Measurements from ENCODE around the gene CPT1C.

The CPT1C gene

DNA sequence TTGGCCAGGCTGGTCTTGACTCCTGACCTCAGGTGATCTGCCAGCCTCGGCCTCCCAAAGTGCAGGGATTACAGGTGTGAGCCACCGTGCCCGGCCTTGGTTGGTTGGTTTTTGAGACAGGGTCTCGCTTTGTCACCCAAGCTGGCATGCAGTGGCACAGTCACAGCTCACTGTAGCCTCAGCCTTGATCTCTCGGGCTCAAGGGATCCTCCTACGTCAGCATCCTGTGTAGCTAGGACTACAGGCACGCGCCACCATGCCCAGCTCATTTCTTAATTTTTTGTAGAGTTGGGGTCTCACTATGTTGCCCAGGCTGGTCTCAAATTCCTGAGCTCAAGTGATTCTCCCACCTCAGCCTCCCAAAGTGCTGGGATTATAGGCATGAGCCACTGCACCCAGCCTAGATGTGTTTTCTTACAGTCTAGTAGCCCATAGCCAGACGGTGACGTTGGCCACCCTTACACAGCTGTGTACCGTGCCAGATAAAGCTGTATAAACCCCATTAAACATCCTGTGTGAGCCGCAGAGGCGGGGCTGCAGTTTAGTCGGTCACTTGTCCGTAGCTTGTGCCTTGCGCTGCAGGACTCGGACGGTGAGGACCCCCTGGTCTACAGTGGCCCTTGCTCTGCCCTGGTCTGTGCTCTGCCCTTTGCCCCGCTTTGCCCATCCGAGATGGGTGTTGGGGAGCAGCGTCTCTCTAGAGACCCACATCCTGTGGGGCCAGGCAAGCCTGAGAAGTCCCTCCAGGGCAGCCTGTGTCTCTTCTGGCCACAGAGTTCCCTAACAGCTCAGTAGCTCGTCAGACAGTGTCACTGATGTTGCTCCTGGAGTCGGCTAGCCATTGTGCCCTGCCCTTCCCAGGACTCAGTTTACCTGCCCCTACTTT is 35.1 kb upstream of the CPT1C start:
- Histone ChIP-seq H3K9me2 (replicated peaks; ENCODE audit: control insufficient read depth, low read length) (no peaks in the 10 kb centered on the region), H3K4me3 (ENCODE audit: low read length) (no peak overlapping the region), H3K9me3 (ENCODE audit: control insufficient read depth, insufficient read depth, low read length) (no peaks in the 10 kb centered on the region), H3K79me2 (ENCODE audit: control insufficient read depth, low read length) (no peaks in the 10 kb centered on the region), H3K36me3 (ENCODE audit: control insufficient read depth, low read length) (peaks cover 79% of the 10 kb centered on the region), H3K4me2 (ENCODE audit: low read length) (no peak overlapping the region), H3F3A (ENCODE audit: control insufficient read depth, insufficient read depth) (peaks cover 5% of the 10 kb centered on the region), H3K27ac (ENCODE audit: low read depth, low read length) (no peak overlapping the region), H3K27me3 (ENCODE audit: control insufficient read depth, low read length) (no peaks in the 10 kb centered on the region), H4K20me1 (ENCODE audit: control insufficient read depth, insufficient read depth, low read depth, low read length) (no peaks in the 10 kb centered on the region), H3K4me1 (ENCODE audit: control insufficient read depth, low read length) (no peaks in the 10 kb centered on the region)
- TF ChIP-seq EZH2phosphoT487 (IDR thresholded peaks at IDR 0.05; ENCODE audit: borderline replicate concordance, low read length): no peak
- TF ChIP-seq, protein P1, sequence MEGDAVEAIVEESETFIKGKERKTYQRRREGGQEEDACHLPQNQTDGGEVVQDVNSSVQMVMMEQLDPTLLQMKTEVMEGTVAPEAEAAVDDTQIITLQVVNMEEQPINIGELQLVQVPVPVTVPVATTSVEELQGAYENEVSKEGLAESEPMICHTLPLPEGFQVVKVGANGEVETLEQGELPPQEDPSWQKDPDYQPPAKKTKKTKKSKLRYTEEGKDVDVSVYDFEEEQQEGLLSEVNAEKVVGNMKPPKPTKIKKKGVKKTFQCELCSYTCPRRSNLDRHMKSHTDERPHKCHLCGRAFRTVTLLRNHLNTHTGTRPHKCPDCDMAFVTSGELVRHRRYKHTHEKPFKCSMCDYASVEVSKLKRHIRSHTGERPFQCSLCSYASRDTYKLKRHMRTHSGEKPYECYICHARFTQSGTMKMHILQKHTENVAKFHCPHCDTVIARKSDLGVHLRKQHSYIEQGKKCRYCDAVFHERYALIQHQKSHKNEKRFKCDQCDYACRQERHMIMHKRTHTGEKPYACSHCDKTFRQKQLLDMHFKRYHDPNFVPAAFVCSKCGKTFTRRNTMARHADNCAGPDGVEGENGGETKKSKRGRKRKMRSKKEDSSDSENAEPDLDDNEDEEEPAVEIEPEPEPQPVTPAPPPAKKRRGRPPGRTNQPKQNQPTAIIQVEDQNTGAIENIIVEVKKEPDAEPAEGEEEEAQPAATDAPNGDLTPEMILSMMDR (IDR thresholded peaks at IDR 0.05; ENCODE audit: low read depth, low read length, poor library complexity, severe bottlenecking): no peak

DNA sequence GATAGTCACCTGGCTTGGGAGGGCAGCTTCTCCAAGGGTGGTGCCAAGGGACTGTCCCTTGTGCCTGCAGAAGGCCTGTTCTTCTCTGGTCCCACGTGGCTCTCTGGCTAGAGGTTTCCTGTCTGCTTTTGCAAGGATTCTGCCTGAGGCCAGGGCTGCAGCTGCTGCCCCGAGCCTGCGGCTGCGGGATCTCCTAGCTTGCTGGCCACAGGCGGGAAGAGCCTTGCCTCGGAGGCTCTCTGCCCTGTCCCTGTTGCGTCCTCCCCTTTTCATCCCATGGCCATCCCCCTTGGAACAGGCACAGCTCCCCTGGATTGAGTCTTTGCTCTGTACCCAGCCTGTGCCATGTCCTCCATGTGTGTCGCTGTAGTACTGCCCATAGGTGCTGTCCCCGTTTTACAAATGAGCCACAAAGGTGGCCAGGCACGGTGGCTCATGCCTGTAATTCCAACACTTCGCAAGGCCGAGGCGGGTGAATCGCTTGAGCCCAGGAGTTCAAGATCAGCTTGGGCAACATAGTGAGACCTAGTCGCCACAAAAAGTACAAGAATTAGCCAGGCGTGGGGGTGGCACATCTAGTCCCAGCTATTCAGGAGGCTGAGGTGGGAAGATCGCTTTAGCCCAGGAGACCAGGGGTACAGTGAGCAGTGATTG is 34.3 kb upstream of the CPT1C start:
- no peak for TF ChIP-seq EZH2phosphoT487 (IDR thresholded peaks at IDR 0.05; ENCODE audit: borderline replicate concordance, low read length)
- TF ChIP-seq, protein P1 (IDR thresholded peaks at IDR 0.05; ENCODE audit: low read depth, low read length, poor library complexity, severe bottlenecking): no peak
- Histone ChIP-seq H3K79me2 (ENCODE audit: control insufficient read depth, low read length) (no peaks in the 10 kb centered on the region), H3K4me2 (ENCODE audit: low read length) (no peak overlapping the region), H3K4me3 (ENCODE audit: low read length) (no peak overlapping the region), H3K9me2 (replicated peaks; ENCODE audit: control insufficient read depth, low read length) (no peaks in the 10 kb centered on the region), H3K27ac (ENCODE audit: low read depth, low read length) (no peak overlapping the region), H4K20me1 (ENCODE audit: control insufficient read depth, insufficient read depth, low read depth, low read length) (no peaks in the 10 kb centered on the region), H3F3A (ENCODE audit: control insufficient read depth, insufficient read depth) (peaks cover 7% of the 10 kb centered on the region), H3K27me3 (ENCODE audit: control insufficient read depth, low read length) (no peaks in the 10 kb centered on the region), H3K9me3 (ENCODE audit: control insufficient read depth, insufficient read depth, low read length) (no peaks in the 10 kb centered on the region), H3K4me1 (ENCODE audit: control insufficient read depth, low read length) (no peaks in the 10 kb centered on the region), H3K36me3 (ENCODE audit: control insufficient read depth, low read length) (peaks cover 81% of the 10 kb centered on the region)

DNA sequence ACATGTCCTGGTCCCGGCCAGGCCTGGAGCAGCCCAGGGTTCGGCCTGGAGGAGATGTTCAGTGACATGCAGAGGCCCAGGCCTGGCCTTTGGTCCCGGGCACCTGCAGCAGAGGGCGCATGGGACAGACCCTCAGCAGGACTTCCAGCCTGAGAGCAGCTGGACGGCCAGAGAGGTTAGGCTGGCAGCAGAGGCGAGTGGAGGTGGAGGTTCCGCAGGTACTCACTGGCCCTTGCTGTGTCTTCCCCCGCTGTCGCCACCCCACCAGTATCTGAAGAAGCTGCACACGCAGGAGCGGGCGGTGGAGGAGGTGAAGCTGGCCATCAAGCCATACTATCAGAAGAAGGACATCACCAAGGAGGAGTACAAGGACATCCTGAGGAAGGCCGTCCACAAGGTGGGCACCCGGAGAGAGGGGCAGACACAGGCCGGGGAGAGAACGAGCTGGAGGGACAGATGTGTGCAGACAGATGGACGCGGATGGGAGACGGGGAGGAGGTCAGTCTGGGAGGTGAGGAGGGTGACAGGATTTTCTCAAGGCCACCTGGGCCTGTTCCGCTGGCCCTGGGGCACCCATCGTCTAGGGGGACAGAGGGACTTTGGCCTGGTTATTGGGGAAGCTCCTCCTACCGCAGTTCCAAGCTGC is 33.3 kb upstream of the CPT1C start:
- Histone ChIP-seq H4K20me1 (ENCODE audit: control insufficient read depth, insufficient read depth, low read depth, low read length) (no peaks in the 10 kb centered on the region), H3K79me2 (ENCODE audit: control insufficient read depth, low read length) (peaks cover 3% of the 10 kb centered on the region), H3K27ac (ENCODE audit: low read depth, low read length) (no peak overlapping the region), H3K4me1 (ENCODE audit: control insufficient read depth, low read length) (no peaks in the 10 kb centered on the region), H3K9me2 (replicated peaks; ENCODE audit: control insufficient read depth, low read length) (no peaks in the 10 kb centered on the region), H3K4me3 (ENCODE audit: low read length) (no peak overlapping the region), H3K9me3 (ENCODE audit: control insufficient read depth, insufficient read depth, low read length) (no peaks in the 10 kb centered on the region), H3F3A (ENCODE audit: control insufficient read depth, insufficient read depth) (peaks cover 7% of the 10 kb centered on the region), H3K4me2 (ENCODE audit: low read length) (no peak overlapping the region), H3K27me3 (ENCODE audit: control insufficient read depth, low read length) (no peaks in the 10 kb centered on the region), H3K36me3 (ENCODE audit: control insufficient read depth, low read length) (peaks cover 87% of the 10 kb centered on the region)
- TF ChIP-seq, protein P1 (IDR thresholded peaks at IDR 0.05; ENCODE audit: low read depth, low read length, poor library complexity, severe bottlenecking): no peak
- no peak for TF ChIP-seq EZH2phosphoT487 (IDR thresholded peaks at IDR 0.05; ENCODE audit: borderline replicate concordance, low read length)
